Jurkat, Clone E6-1 (cell line): ENCODE data around the gene GPRIN3. TPM values are rescaled to one million over a fixed set of nuclear protein-coding genes. Genes with fewer than 3 reads are reported as not detected.

ENCODE experiments used
- DNase-seq: peaks from one replicate; pipeline ENCODE4 v3.0.0-alpha.2; 2011; ENCODE audit warnings: low read depth, low spot score
- H3K4me3 ChIP-seq: 2 replicates; pipeline ENCODE4 v1.5.1; 2011; ENCODE audit warnings: mild to moderate bottlenecking, low read length, control low read depth, moderate library complexity
- polyA plus RNA-seq: library from polyadenylated mRNA; unstranded; fragments of >200 nt; gene quantifications from one replicate; pipeline ENCODE4 v1.2.1, GENCODE V29; 2012; ENCODE audit warnings: missing spikeins; ENCODE audit not compliant: insufficient read length, insufficient read depth

GPRIN3 gene
- polyA plus RNA-seq = not detected

- DNase-seq = no peak
- H3K4me3 ChIP-seq = no peak within 1 kb of the TSS
Observed at GRCh38 chr4:89307446-89308160, at the start of gene GPRIN3. GPRIN3 (minus strand) TSS chr4:89307800; CDS start chr4:89250110, 57,690 bp downstream.

GRCh38 chr4:89357340-89357739 is 49.7 kb upstream of the GPRIN3 start:
- DNase-seq = no peak

GRCh38 chr4:89356086-89356485 is 48.5 kb upstream of the GPRIN3 start:
- no peak overlapping the region for H3K4me3 ChIP-seq
- DNase-seq = no peak

More at GRCh38 chr4:89357340-89357739, 49.7 kb upstream of the GPRIN3 start:
- no peak overlapping the region for H3K4me3 ChIP-seq

- DNase-seq = no peak
- H3K4me3 ChIP-seq = no peak overlapping the region
Observed at GRCh38 chr4:89353514-89353913, 45.9 kb upstream of the GPRIN3 start.

GRCh38 chr4:89352541-89352940 is 44.9 kb upstream of the GPRIN3 start:
- DNase-seq = no peak
- H3K4me3 ChIP-seq = no peak overlapping the region

- H3K4me3 ChIP-seq = no peak overlapping the region
- no peak for DNase-seq
Observed at GRCh38 chr4:89351201-89351600, 43.6 kb upstream of the GPRIN3 start.

- no peak for DNase-seq
- H3K4me3 ChIP-seq = no peak overlapping the region
Observed at GRCh38 chr4:89347363-89348025, 39.9 kb upstream of the GPRIN3 start.

- no peak for DNase-seq
- no peak overlapping the region for H3K4me3 ChIP-seq
Observed at GRCh38 chr4:89344571-89344970, 37.0 kb upstream of the GPRIN3 start.

GRCh38 chr4:89338206-89338605 is 30.6 kb upstream of the GPRIN3 start:
- no peak for DNase-seq
- no peak overlapping the region for H3K4me3 ChIP-seq

- no peak for DNase-seq
- H3K4me3 ChIP-seq = no peak overlapping the region
Observed at GRCh38 chr4:89337681-89338080, 30.1 kb upstream of the GPRIN3 start.

GRCh38 chr4:89336818-89337420 is 29.3 kb upstream of the GPRIN3 start:
- DNase-seq = no peak
- H3K4me3 ChIP-seq = no peak overlapping the region

- DNase-seq = no peak
- H3K4me3 ChIP-seq = no peak overlapping the region
Observed at GRCh38 chr4:89334830-89335229, 27.2 kb upstream of the GPRIN3 start.

GRCh38 chr4:89334311-89334710 is 26.7 kb upstream of the GPRIN3 start:
- DNase-seq = no peak

GRCh38 chr4:89331686-89332544 is 24.3 kb upstream of the GPRIN3 start:
- DNase-seq = no peak
- no peak overlapping the region for H3K4me3 ChIP-seq

More at GRCh38 chr4:89334311-89334710, 26.7 kb upstream of the GPRIN3 start:
- no peak overlapping the region for H3K4me3 ChIP-seq

- DNase-seq = no peak
- no peak overlapping the region for H3K4me3 ChIP-seq
Observed at GRCh38 chr4:89331197-89331596, 23.6 kb upstream of the GPRIN3 start.

- no peak for DNase-seq
- H3K4me3 ChIP-seq = no peak overlapping the region
Observed at GRCh38 chr4:89329280-89329679, 21.7 kb upstream of the GPRIN3 start.

- no peak overlapping the region for H3K4me3 ChIP-seq
- DNase-seq = no peak
Observed at GRCh38 chr4:89324671-89325070, 17.1 kb upstream of the GPRIN3 start.

GRCh38 chr4:89322671-89323070 is 15.1 kb upstream of the GPRIN3 start:
- no peak for DNase-seq
- no peak overlapping the region for H3K4me3 ChIP-seq

- DNase-seq = no peak
- no peak overlapping the region for H3K4me3 ChIP-seq
Observed at GRCh38 chr4:89319756-89320155, 12.2 kb upstream of the GPRIN3 start.
